Measurements from ENCODE around the gene RBM44.
"Not testable (repeated sequence)": the region's sequence is repeated elsewhere in the genome, so short reads cannot be mapped to it uniquely, and the experiment has no call there.

RBM44 gene

GRCh38 chr2:237782181-237782580 lies 16.4 kb upstream of the RBM44 start:
- DNase-seq (ENCODE audit: low read depth) = no peak
- H3K4me1 ChIP-seq (ENCODE audit: control insufficient read depth, insufficient read depth, low read length) = no peaks in the 10 kb centered on the region
- H3K9ac ChIP-seq (ENCODE audit: low read length) = no peak overlapping the region
- peaks cover 7% of the 10 kb centered on the region for H3K9me3 ChIP-seq (ENCODE audit: control insufficient read depth, low read length)
- H3K36me3 ChIP-seq (ENCODE audit: control insufficient read depth, insufficient read depth, low read length, severe bottlenecking) = peaks cover 50% of the 10 kb centered on the region
- no peak overlapping the region for H3K4me3 ChIP-seq (ENCODE audit: low read length)
- no peaks in the 10 kb centered on the region for H3K27me3 ChIP-seq (replicated peaks; ENCODE audit: control insufficient read depth, insufficient read depth, low read length)

- DNase-seq (ENCODE audit: low read depth); H3K27me3 ChIP-seq (replicated peaks; ENCODE audit: control insufficient read depth, insufficient read depth, low read length); H3K4me3 ChIP-seq (ENCODE audit: low read length); H3K4me1 ChIP-seq (ENCODE audit: control insufficient read depth, insufficient read depth, low read length); H3K9ac ChIP-seq (ENCODE audit: low read length): not testable (repeated sequence)
- Histone ChIP-seq H3K36me3 (ENCODE audit: control insufficient read depth, insufficient read depth, low read length, severe bottlenecking) (peaks cover 45% of the 10 kb centered on the region), H3K9me3 (ENCODE audit: control insufficient read depth, low read length) (peaks cover 15% of the 10 kb centered on the region)
Observed at GRCh38 chr2:237783678-237784077, 14.9 kb upstream of the RBM44 start.

DNA sequence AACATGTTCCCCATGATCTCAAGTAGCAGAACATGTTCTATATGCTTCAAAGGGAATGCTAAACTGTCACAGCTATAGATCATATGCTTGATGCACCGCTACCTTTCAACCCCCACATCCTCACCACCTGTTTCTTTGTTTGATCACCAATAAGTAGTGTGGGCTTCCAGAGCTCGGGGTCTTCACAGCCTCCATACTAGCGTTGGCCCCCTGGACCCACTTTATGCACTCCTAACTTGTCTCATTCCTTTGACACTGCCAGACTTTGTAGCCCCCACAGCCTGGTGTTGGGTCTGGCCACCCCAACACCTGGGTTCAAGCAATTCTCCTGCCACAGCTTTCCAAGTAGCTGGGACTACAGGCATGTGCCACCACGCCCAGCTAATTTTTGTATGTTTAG lies 11.6 kb upstream of the RBM44 start:
- H3K9ac ChIP-seq (ENCODE audit: low read length) = no peak overlapping the region
- H3K9me3 ChIP-seq (ENCODE audit: control insufficient read depth, low read length) = peaks cover 15% of the 10 kb centered on the region
- H3K4me3 ChIP-seq (ENCODE audit: low read length) = peak overlapping the region; percentile 43
- DNase-seq (ENCODE audit: low read depth) = no peak
- no peaks in the 10 kb centered on the region for H3K27me3 ChIP-seq (replicated peaks; ENCODE audit: control insufficient read depth, insufficient read depth, low read length)
- peaks cover 16% of the 10 kb centered on the region for H3K36me3 ChIP-seq (ENCODE audit: control insufficient read depth, insufficient read depth, low read length, severe bottlenecking)
- H3K4me1 ChIP-seq (ENCODE audit: control insufficient read depth, insufficient read depth, low read length) = no peaks in the 10 kb centered on the region

- peak; percentile 25 for DNase-seq (ENCODE audit: low read depth)
- H3K4me3 ChIP-seq (ENCODE audit: low read length) = no peak overlapping the region
- peaks cover 15% of the 10 kb centered on the region for H3K9me3 ChIP-seq (ENCODE audit: control insufficient read depth, low read length)
- H3K27me3 ChIP-seq (replicated peaks; ENCODE audit: control insufficient read depth, insufficient read depth, low read length) = no peaks in the 10 kb centered on the region
- no peak overlapping the region for H3K9ac ChIP-seq (ENCODE audit: low read length)
- H3K36me3 ChIP-seq (ENCODE audit: control insufficient read depth, insufficient read depth, low read length, severe bottlenecking) = peaks cover 9% of the 10 kb centered on the region
- H3K4me1 ChIP-seq (ENCODE audit: control insufficient read depth, insufficient read depth, low read length) = peaks cover 7% of the 10 kb centered on the region
Observed at GRCh38 chr2:237790353-237790752, 8.2 kb upstream of the RBM44 start.

- Histone ChIP-seq H3K36me3 (ENCODE audit: control insufficient read depth, insufficient read depth, low read length, severe bottlenecking) (peaks cover 8% of the 10 kb centered on the region), H3K4me3 (ENCODE audit: low read length) (no peak overlapping the region), H3K27me3 (replicated peaks; ENCODE audit: control insufficient read depth, insufficient read depth, low read length) (no peaks in the 10 kb centered on the region), H3K9ac (ENCODE audit: low read length) (no peak overlapping the region), H3K4me1 (ENCODE audit: control insufficient read depth, insufficient read depth, low read length) (peaks cover 7% of the 10 kb centered on the region), H3K9me3 (ENCODE audit: control insufficient read depth, low read length) (peaks cover 8% of the 10 kb centered on the region)
- peak; percentile 2 for DNase-seq (ENCODE audit: low read depth)
Observed at GRCh38 chr2:237791977-237792727, 6.4 kb upstream of the RBM44 start.

DNA sequence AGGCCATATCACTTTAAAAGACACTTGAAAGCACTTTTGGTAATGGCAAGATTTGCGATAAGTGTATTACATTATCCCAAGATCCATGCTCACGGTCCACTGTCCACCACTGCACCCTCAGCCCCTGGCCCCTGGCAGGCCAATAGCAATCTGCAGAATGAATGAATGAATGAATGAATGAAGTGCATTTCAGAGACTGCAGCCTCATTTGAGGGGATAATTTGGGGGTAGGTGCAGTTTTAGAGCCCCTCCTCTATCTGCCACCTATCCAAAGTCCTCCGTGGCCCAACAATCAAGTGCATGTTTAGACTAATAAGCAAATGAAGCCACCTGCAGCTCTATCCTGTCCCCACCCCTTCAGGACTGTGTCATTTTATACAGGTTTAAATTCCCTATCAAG lies 1.3 kb upstream of the RBM44 start:
- no peak overlapping the region for H3K9ac ChIP-seq (ENCODE audit: low read length)
- H3K27me3 ChIP-seq (replicated peaks; ENCODE audit: control insufficient read depth, insufficient read depth, low read length) = no peaks in the 10 kb centered on the region
- no peaks in the 10 kb centered on the region for H3K36me3 ChIP-seq (ENCODE audit: control insufficient read depth, insufficient read depth, low read length, severe bottlenecking)
- peaks cover 9% of the 10 kb centered on the region for H3K9me3 ChIP-seq (ENCODE audit: control insufficient read depth, low read length)
- peaks cover 4% of the 10 kb centered on the region for H3K4me1 ChIP-seq (ENCODE audit: control insufficient read depth, insufficient read depth, low read length)
- no peak overlapping the region for H3K4me3 ChIP-seq (ENCODE audit: low read length)
- no peak for DNase-seq (ENCODE audit: low read depth)

- DNase-seq (ENCODE audit: low read depth) = no peak
- H3K9me3 ChIP-seq (ENCODE audit: control insufficient read depth, low read length) = peaks cover 9% of the 10 kb centered on the region
- H3K4me3 ChIP-seq (ENCODE audit: low read length) = no peak overlapping the region
- H3K4me1 ChIP-seq (ENCODE audit: control insufficient read depth, insufficient read depth, low read length) = no peaks in the 10 kb centered on the region
- no peaks in the 10 kb centered on the region for H3K36me3 ChIP-seq (ENCODE audit: control insufficient read depth, insufficient read depth, low read length, severe bottlenecking)
- no peaks in the 10 kb centered on the region for H3K27me3 ChIP-seq (replicated peaks; ENCODE audit: control insufficient read depth, insufficient read depth, low read length)
- H3K9ac ChIP-seq (ENCODE audit: low read length) = no peak overlapping the region
Observed at GRCh38 chr2:237799060-237799428, 465 bp downstream of the RBM44 start.

- Histone ChIP-seq H3K36me3 (ENCODE audit: control insufficient read depth, insufficient read depth, low read length, severe bottlenecking) (no peaks in the 10 kb centered on the region), H3K4me3 (ENCODE audit: low read length) (no peak overlapping the region), H3K27me3 (replicated peaks; ENCODE audit: control insufficient read depth, insufficient read depth, low read length) (no peaks in the 10 kb centered on the region), H3K9me3 (ENCODE audit: control insufficient read depth, low read length) (peaks cover 9% of the 10 kb centered on the region), H3K4me1 (ENCODE audit: control insufficient read depth, insufficient read depth, low read length) (peaks cover 3% of the 10 kb centered on the region), H3K9ac (ENCODE audit: low read length) (no peak overlapping the region)
- no peak for DNase-seq (ENCODE audit: low read depth)
Observed at GRCh38 chr2:237801466-237801865, 2.9 kb downstream of the RBM44 start.

DNA sequence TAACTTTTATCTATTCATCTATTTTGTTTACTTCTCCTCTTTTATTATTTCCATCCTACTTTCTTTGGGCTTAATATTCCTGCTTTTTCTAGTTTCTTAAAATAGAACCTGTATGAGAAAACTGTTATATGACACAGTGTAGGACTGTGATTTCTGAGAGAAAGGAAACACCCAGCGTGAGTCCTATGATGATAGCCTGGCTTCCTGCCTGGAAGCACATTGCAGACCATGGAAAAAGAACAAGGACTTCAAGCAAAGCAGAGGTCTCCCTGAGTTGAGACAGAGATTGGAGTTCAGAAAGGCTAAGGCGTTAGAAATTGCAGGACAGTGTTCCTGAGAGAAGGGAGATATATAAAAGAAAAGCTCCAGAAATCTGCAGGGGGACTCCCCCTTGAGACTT lies 7.8 kb downstream of the RBM44 start:
- H3K9me3 ChIP-seq (ENCODE audit: control insufficient read depth, low read length) = peaks cover 14% of the 10 kb centered on the region
- H3K27me3 ChIP-seq (replicated peaks; ENCODE audit: control insufficient read depth, insufficient read depth, low read length) = peaks cover 7% of the 10 kb centered on the region
- no peak for DNase-seq (ENCODE audit: low read depth)
- H3K9ac ChIP-seq (ENCODE audit: low read length) = no peak overlapping the region
- no peaks in the 10 kb centered on the region for H3K36me3 ChIP-seq (ENCODE audit: control insufficient read depth, insufficient read depth, low read length, severe bottlenecking)
- peaks cover 3% of the 10 kb centered on the region for H3K4me1 ChIP-seq (ENCODE audit: control insufficient read depth, insufficient read depth, low read length)
- no peak overlapping the region for H3K4me3 ChIP-seq (ENCODE audit: low read length)

GRCh38 chr2:237815637-237816036 lies 17.1 kb downstream of the RBM44 start:
- no peak for DNase-seq (ENCODE audit: low read depth)
- Histone ChIP-seq H3K9me3 (ENCODE audit: control insufficient read depth, low read length) (no peaks in the 10 kb centered on the region), H3K27me3 (replicated peaks; ENCODE audit: control insufficient read depth, insufficient read depth, low read length) (peaks cover 6% of the 10 kb centered on the region), H3K4me1 (ENCODE audit: control insufficient read depth, insufficient read depth, low read length) (peaks cover 10% of the 10 kb centered on the region), H3K4me3 (ENCODE audit: low read length) (no peak overlapping the region), H3K36me3 (ENCODE audit: control insufficient read depth, insufficient read depth, low read length, severe bottlenecking) (no peaks in the 10 kb centered on the region), H3K9ac (ENCODE audit: low read length) (no peak overlapping the region)

GRCh38 chr2:237816531-237816930 lies 18.0 kb downstream of the RBM44 start:
- no peak for DNase-seq (ENCODE audit: low read depth)
- Histone ChIP-seq H3K27me3 (replicated peaks; ENCODE audit: control insufficient read depth, insufficient read depth, low read length) (no peaks in the 10 kb centered on the region), H3K36me3 (ENCODE audit: control insufficient read depth, insufficient read depth, low read length, severe bottlenecking) (no peaks in the 10 kb centered on the region), H3K9ac (ENCODE audit: low read length) (no peak overlapping the region), H3K4me3 (ENCODE audit: low read length) (no peak overlapping the region), H3K9me3 (ENCODE audit: control insufficient read depth, low read length) (no peaks in the 10 kb centered on the region), H3K4me1 (ENCODE audit: control insufficient read depth, insufficient read depth, low read length) (peaks cover 10% of the 10 kb centered on the region)

- no peaks in the 10 kb centered on the region for H3K27me3 ChIP-seq (replicated peaks; ENCODE audit: control insufficient read depth, insufficient read depth, low read length)
- H3K36me3 ChIP-seq (ENCODE audit: control insufficient read depth, insufficient read depth, low read length, severe bottlenecking) = no peaks in the 10 kb centered on the region
- H3K4me1 ChIP-seq (ENCODE audit: control insufficient read depth, insufficient read depth, low read length) = peaks cover 10% of the 10 kb centered on the region
- DNase-seq (ENCODE audit: low read depth) = peak; percentile 92
- H3K4me3 ChIP-seq (ENCODE audit: low read length) = no peak overlapping the region
- H3K9me3 ChIP-seq (ENCODE audit: control insufficient read depth, low read length) = no peaks in the 10 kb centered on the region
- no peak overlapping the region for H3K9ac ChIP-seq (ENCODE audit: low read length)
Observed at GRCh38 chr2:237818066-237818473, 19.5 kb downstream of the RBM44 start.

All from adipocyte (in vitro differentiated cells).